HL-60/S4 (cell line): ENCODE measurements around the gene CRCP.
"Not testable (repeated sequence)": the region's sequence is repeated elsewhere in the genome, so short reads cannot be mapped to it uniquely, and the experiment has no call there.

Source experiments
- in situ Hi-C: fragments of 300-500 bp; cut with MboI; formaldehyde crosslinking; loops from 2 replicates; pipeline ENCODE4 v1.14.3; 2022; ENCODE audit warnings: low sequenced_read_pairs

Gene CRCP

GRCh38 chr7:66105263-66105748 is 9.3 kb upstream of the CRCP start:
- in situ Hi-C loops = no loop called here

- in situ Hi-C loops = not testable (repeated sequence)
These were observed 6.2 kb upstream of the CRCP start for GRCh38 chr7:66108410-66108809.

GRCh38 chr7:66110856-66111255 is 3.8 kb upstream of the CRCP start:
- in situ Hi-C loops = no loop called here

DNA sequence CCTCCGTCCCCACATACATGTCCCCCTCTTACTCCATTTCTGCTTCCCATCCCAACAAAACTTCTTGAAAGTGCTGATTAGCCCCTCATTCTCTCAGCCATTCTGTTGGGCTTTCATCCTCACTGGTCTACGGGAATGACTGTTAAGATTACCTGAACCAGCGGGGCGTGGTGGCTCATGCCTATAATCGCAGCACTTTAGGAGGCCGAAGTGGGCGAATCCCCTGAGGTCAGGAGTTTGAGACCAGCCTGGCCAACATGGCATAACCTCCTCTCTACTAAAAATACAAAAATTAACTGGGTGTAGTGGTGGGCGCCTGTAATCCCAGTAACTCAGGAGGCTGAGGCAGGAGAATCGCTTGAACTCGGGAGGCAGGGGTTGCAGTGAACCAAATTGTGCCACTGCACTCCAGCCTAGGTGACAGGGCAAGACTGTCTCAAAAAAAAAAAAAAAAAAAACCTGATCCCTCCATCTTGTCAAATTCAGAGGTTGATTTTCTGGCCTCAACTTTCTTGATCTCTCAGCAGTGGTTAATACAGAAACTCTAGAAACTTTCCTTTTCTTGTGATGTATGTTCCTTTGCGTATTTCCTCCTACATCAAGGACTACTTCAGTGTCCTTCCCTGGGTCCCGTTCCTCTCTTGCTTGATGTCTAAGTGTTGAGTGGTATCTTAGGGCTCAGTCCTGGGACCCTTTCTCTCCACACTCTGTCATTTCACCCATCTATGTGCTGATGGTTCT is 2.2 kb downstream of the CRCP start:
- in situ Hi-C loops = not testable (repeated sequence)

GRCh38 chr7:66118603-66119002 is 4.0 kb downstream of the CRCP start:
- in situ Hi-C loops = no loop called here

DNA sequence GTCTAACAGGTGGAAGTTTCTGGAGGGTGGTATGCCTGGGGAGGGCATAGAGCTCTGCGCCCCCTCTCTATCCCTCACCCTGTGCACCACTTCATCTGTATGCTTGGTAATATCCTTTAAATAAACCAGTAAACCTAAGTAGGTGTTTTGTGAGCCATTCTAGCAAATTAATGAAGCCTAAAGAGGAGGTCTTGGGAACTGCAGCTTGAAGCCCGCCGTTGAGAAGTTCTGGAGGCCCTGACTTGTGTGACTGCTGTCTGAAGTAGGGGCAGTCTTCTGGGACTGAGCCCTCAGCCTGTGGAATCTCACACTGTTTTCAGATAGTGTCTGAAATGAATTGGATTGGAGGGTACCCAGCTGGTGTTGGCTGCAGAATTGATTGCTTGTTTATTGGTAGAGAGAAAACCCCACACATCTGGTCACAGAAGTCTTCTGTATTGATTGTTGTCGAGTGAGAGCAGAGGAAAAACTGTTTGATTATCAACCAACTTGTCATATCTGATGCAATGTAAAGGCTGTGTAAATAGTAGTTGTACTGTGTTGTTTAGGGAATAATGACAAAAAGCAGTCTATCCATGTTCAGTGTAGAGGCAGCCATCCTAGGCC is 4.7 kb downstream of the CRCP start:
- in situ Hi-C loops = no loop called here

DNA sequence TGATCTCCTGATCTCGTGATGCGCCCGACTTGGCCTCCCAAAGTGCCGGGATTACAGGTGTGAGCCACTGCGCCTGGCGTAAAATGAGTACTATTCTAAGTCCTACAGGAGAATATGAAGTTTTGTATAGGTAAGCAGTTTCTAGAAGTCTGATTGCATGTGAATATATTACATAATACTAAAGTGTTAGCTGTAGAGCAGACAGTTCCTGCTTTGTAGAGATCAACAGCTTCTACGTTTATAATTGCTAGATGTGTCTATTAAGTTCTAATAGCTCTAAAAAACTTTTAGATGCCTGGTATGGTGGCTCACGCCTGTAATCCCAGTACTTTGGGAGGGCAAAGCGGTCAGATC is 8.5 kb downstream of the CRCP start:
- in situ Hi-C loops = no loop called here

DNA sequence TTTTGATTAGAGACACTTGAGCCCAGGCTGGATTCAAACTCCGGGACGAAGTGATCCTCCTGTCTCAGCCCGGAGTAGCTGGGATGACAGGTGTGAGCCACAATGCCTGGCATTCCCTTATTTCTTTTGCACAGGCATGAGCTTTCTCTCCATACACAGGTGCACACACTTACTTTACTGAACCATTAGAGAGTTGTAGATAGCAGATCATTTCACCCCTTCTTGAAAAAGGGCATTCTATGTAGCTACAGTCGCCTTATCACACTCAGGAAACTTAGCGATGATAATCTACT is 9.9 kb downstream of the CRCP start:
- in situ Hi-C loops = not testable (repeated sequence)

DNA sequence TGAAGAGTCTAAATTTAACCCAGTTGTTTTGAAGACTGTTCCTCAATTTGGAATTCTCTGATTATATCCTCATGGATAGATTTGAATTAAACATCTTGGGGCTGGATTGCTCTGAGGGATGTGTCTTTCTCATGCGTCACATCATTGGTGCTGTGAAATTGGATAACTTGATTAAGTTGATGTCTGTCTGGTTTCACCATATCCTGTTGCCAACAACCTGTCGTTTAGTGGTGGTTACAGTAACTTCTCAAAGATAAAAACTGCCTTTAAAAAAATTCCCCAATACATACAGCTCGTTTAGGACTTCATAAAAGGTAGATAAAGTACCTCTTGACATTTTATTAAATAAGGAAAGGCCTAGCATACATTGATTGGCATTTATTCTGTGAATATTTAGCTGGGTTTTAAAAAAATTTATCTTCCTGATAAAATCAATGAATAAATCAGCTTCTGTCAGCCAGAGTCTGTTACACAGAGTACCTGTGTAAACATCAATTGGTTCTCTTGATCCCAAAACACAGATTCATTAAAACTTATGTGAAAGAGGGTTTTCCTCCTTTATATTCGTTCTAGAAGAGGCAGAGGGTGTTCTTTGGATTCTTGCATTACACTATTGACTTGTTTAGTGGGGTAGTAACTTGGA is 10.5 kb downstream of the CRCP start:
- in situ Hi-C loops = no loop called here

DNA sequence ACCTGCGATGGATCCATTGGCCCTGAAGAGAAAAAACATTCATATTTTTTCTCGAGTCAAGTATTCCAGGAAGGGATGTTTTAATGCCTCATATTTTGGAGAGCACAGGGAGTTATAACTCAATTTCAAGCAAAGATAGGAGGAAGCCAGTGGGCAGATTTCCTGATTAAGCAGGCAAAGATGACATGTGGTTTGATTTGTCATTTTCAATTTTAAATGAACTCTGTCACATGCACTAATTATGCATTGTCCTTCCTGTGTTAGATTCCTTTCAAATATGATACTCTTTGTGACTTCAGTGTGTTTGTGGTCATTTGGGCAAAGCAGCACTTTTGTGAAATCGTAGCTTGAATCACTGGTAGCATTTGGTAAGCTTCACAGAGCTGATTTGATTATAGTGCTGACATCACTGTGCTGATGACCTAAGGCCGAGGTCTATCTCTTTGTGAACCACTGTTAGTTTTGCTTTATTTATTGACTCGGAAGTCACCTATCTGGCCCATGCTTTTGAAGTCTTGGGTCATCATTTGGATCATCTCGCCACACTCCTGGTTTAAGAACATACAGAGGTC is 11.2 kb downstream of the CRCP start:
- in situ Hi-C loops = not testable (repeated sequence)

GRCh38 chr7:66127172-66127571 is 12.5 kb downstream of the CRCP start:
- in situ Hi-C loops = not testable (repeated sequence)

DNA sequence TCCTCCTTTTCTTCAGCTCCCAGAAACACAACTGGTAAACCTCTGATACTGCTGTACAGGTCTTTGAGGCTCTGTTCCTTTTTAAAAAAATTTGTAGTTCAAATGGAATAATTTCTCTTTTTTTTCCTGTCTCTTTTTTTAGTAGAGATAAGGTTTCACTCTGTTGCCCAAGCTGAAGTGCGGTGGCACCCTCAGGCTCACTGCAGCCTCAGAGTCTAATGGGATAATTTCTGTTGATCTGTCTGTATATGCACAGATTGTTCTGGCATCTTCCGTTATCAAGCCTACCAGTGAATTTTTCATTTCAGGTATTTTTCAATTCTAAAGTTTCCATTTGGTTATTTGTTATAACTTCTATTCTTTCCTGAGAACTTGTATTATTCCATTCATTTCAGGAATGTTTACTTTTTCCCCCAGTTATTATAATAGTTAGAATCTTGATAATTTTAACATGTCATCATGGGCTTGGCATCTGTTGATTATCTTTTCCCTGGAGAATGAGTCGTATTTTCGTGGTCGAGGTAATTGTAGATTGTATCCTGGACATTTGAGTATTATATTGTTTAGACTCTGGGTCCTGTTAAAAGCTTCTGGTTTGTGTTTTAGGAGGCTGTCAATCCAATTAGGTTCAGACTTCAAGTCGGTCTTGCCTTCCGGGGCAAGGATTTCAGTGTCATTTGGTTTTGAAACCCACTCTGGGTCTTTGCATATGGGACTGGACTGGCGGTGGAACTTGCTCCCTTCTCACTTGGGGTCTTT is 24.5 kb downstream of the CRCP start:
- in situ Hi-C loops = no loop called here

GRCh38 chr7:66140924-66141323 is 26.3 kb downstream of the CRCP start:
- in situ Hi-C loops = no loop called here

- in situ Hi-C loops = no loop called here
These were observed 27.7 kb downstream of the CRCP start for GRCh38 chr7:66142334-66142733.

DNA sequence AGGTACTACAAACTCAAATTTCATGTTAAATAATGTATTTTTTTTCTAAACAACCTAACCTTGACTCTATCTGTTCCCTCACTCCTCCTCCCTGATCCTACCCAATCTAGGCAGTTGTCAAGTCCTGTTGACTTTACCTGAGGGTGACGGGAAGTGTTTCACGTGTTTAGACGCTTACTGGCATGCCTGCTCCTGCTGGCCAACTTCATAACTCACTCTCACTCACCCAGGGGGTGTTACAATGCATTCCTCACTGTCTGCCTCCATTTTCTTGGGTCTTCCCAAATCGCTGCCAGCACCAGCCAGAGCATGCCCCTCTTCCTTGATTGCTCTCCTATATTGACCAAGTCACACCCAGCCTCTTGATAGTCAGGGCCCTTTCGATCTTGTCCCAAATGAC is 28.3 kb downstream of the CRCP start:
- in situ Hi-C loops = no loop called here

GRCh38 chr7:66143876-66144332 is 29.3 kb downstream of the CRCP start:
- in situ Hi-C loops = no loop called here

DNA sequence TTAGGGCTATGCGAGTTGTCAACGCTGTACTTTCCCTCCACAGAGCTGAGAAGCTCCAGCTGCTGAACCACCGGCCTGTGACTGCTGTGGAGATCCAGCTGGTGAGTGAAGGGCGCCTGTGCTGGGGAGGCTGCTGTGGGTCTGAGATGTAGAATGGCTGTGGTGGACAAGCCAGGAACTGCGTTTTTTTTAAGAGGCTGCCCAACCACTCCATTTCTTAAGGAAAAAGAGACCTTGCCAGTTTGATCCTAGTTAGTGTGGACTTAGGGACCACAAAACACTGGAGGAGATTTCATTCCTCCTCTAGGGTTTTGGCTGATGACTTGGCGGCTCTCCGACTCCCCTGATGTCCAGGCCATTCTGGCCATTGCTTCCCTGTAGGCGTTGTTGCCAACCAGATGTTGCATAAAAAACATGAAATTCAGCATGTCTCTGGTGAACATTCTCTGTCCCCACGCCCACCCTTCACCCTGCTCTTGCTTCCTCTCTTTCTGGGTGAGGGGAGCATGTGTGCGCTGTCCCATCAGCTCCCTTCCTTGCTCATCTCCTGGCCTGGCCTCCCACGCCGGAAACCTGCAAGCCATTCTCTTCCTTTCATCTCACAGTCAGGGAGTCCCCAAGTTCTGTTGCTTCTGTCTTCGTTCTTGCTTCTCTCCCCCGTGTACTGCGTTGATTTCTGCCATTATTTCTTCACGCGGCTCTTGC is 30.9 kb downstream of the CRCP start:
- in situ Hi-C loops = no loop called here

DNA sequence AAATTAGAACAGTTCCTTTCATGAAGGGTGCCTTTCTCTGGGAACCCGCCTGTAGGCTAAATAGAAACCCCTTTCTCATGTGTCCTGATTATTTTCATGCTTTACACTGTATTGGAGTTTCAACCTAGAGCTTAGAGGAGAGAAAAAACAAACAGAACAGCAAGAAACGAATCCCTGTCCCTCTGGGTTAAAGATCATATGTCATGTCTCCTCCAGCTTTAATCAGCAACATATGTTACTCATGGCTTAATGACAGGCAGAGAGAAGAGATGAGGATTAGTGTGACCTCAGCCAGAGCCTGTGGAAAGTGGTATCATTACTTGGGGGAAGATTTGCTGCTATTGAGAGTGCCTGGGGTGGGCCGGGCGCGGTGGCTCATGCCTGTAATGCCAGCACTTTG is 32.1 kb downstream of the CRCP start:
- in situ Hi-C loops = no loop called here

DNA sequence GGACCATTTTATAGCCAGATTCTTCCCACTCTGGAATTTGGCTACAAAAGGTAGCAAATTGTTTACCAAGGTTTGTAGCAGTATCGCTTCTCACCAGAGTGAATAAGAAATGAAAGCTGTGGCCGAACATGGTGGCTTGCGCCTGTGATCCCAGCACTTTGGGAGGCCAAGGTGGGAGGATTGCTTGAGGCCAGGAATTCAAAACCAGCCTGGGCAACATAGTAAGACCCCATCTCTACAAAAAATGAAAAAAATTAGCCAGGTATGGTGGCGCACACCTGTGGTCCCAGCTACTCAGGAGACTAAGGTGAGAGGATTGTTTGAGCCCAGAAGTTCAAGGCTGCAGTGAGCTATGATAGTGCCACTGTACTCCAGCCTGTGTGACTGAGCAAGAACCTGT is 33.0 kb downstream of the CRCP start:
- in situ Hi-C loops = not testable (repeated sequence)

DNA sequence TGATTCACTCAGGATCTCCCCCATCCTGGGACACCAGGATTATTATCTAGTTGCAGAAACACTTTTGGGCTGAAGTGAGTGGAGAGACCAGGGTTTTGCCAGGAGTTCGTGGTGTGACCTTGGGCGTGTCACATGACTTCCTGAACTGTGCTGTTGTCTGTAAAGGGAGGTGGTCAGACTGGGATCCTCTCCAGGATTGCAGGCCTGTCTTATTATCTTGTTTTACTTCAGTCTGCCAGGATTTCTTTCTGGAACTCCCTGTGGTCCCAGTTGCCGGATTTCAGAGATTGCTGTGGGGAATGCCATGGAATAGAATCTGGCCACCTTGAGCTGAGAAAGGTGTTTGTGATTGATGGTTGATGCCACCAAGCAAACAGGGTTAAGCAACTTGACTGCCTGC is 35.8 kb downstream of the CRCP start:
- in situ Hi-C loops = no loop called here
